ENCODE results near the gene KMT5B. TPM values are rescaled to one million over a fixed set of nuclear protein-coding genes. Genes with fewer than 3 reads are reported as not detected.

Gene KMT5B
- total and polyA plus RNA-seq, 2 donors from 2014 or later, result 15.8 to 54.2 TPM

GRCh38 chr11:68224606-68225005, 11.5 kb upstream of the KMT5B start:
- no peak overlapping the region for H3K4me3 ChIP-seq (ENCODE audit: low read length in 3 of 3)
- H3K9me3 ChIP-seq (ENCODE audit: control insufficient read depth in 2 of 3, insufficient read depth in 1 of 3, low read length in 3 of 3), result peaks cover 0 to 4% (median 2%) of the 10 kb centered on the region in 3 donors
- DNase-seq (no peak), FAIRE-seq (no peak)
- no peak overlapping the region for H3K9ac ChIP-seq (ENCODE audit: low read length in 3 of 3)
- no peaks in the 10 kb centered on the region for H3K27me3 ChIP-seq (ENCODE audit: control insufficient read depth, insufficient read depth, low read length)
- H3K27ac ChIP-seq (ENCODE audit: low read depth in 2 of 2, low read length in 2 of 2), result no peak overlapping the region
- intact Hi-C loops (cut with DNase I), result no loop called here
- TF ChIP-seq CTCF (IDR thresholded peaks at IDR 0.05; ENCODE audit: borderline replicate concordance, extremely low read depth, insufficient read depth), result no peak
- no peaks in the 10 kb centered on the region for H3K36me3 ChIP-seq (ENCODE audit: control insufficient read depth in 2 of 3, insufficient read depth in 3 of 3, low read length in 3 of 3)
- no peaks in the 10 kb centered on the region for H3K4me1 ChIP-seq (ENCODE audit: control insufficient read depth in 2 of 3, insufficient read depth in 2 of 3, low read depth in 1 of 3, low read length in 3 of 3)

GRCh38 chr11:68223275-68223674, 10.2 kb upstream of the KMT5B start:
- FAIRE-seq, result no peak
- no peaks in the 10 kb centered on the region for H3K9me3 ChIP-seq (ENCODE audit: control insufficient read depth in 2 of 3, insufficient read depth in 1 of 3, low read length in 3 of 3)
- no peak for DNase-seq
- no peaks in the 10 kb centered on the region for H3K4me1 ChIP-seq (ENCODE audit: control insufficient read depth in 2 of 3, insufficient read depth in 2 of 3, low read depth in 1 of 3, low read length in 3 of 3)
- H3K27me3 ChIP-seq (ENCODE audit: control insufficient read depth, insufficient read depth, low read length), result no peaks in the 10 kb centered on the region
- H3K36me3 ChIP-seq (ENCODE audit: control insufficient read depth in 2 of 3, insufficient read depth in 3 of 3, low read length in 3 of 3), result no peaks in the 10 kb centered on the region
- H3K4me3 ChIP-seq (ENCODE audit: low read length in 3 of 3), result no peak overlapping the region
- no peak overlapping the region for H3K27ac ChIP-seq (ENCODE audit: low read depth in 2 of 2, low read length in 2 of 2)
- no peak for TF ChIP-seq CTCF (IDR thresholded peaks at IDR 0.05; ENCODE audit: borderline replicate concordance, extremely low read depth, insufficient read depth)
- intact Hi-C loops (cut with DNase I), result no loop called here
- H3K9ac ChIP-seq (ENCODE audit: low read length in 3 of 3), result no peak overlapping the region

GRCh38 chr11:68221406-68221805, 8.3 kb upstream of the KMT5B start:
- intact Hi-C loops (cut with DNase I), result no loop called here
- Histone ChIP-seq H3K4me3 (ENCODE audit: low read length in 3 of 3) (no peak overlapping the region), H3K9ac (ENCODE audit: low read length in 3 of 3) (no peak overlapping the region), H3K27ac (ENCODE audit: low read depth in 2 of 2, low read length in 2 of 2) (no peak overlapping the region), H3K27me3 (ENCODE audit: control insufficient read depth, insufficient read depth, low read length) (no peaks in the 10 kb centered on the region), H3K36me3 (ENCODE audit: control insufficient read depth in 2 of 3, insufficient read depth in 3 of 3, low read length in 3 of 3) (no peaks in the 10 kb centered on the region), H3K4me1 (ENCODE audit: control insufficient read depth in 2 of 3, insufficient read depth in 2 of 3, low read depth in 1 of 3, low read length in 3 of 3) (no peaks in the 10 kb centered on the region), H3K9me3 (ENCODE audit: control insufficient read depth in 2 of 3, insufficient read depth in 1 of 3, low read length in 3 of 3) (no peaks in the 10 kb centered on the region)
- no peak for TF ChIP-seq CTCF (IDR thresholded peaks at IDR 0.05; ENCODE audit: borderline replicate concordance, extremely low read depth, insufficient read depth)
- no peak for DNase-seq
- FAIRE-seq, result no peak
